Left lung (tissue), 10 donors: Measurements from ENCODE around the gene BANP. TPM values are rescaled to one million over a fixed set of nuclear protein-coding genes. Genes with fewer than 3 reads are reported as not detected.
A peak's percentile ranks its signal among the peaks of the same experiment; 100 is the strongest.

Source experiments
- ATAC-seq: fragments of 200-7000 bp; cut with Tn5 transposase; one replicate; pipeline ENCODE4 v1.9.1; 2020; ENCODE audit warnings: moderate library complexity
- DNase-seq, 4 donors: peaks; one replicate each; pipeline ENCODE4 v3.0.0-alpha.2; 2013 to 2020
- H3K27ac ChIP-seq, 2 donors: fragments of 200-600 bp; sonication (generic) in 1 of 2; one replicate each; pipeline versions ENCODE4 v1.5.0 to v1.8.0; 2020 to 2021
- H3K27me3 ChIP-seq, 2 donors: fragments of 200-600 bp; sonication (generic) in 1 of 2; one replicate each; pipeline versions ENCODE4 v1.5.0 to v1.8.0; 2020 to 2021
- H3K36me3 ChIP-seq, 2 donors: fragments of 200-600 bp; sonication (generic) in 1 of 2; one replicate each; pipeline versions ENCODE4 v1.5.0 to v1.8.0; 2020 to 2021
- H3K4me1 ChIP-seq, 2 donors: fragments of 200-600 bp; one replicate each; pipeline ENCODE4 v1.8.0; 2021
- H3K4me3 ChIP-seq, 2 donors: fragments of 200-600 bp; sonication (generic) in 1 of 2; one replicate each; pipeline versions ENCODE4 v1.5.0 to v1.8.0; 2020 to 2021; ENCODE audit warnings: mild to moderate bottlenecking in 1 of 2
- H3K9me3 ChIP-seq, 2 donors: fragments of 200-600 bp; sonication (generic) in 1 of 2; one replicate each; pipeline versions ENCODE4 v1.5.0 to v1.8.0; 2020 to 2021
- intact Hi-C, 2 donors: fragments of 100-400 bp; cut with DNase I; formaldehyde crosslinking; loops; one replicate each; pipeline versions ENCODE4 v1.11.2 to v1.14.2; 2022
- polyA plus RNA-seq, 6 donors: library from polyadenylated mRNA; unstranded; fragments of 120-200 nt; gene quantifications; one replicate each; pipeline ENCODE4 v1.2.1, GENCODE V29; 2013; ENCODE audit not compliant: insufficient read length in 6 of 6
- total RNA-seq, 2 donors: library from RNA; stranded (reverse); fragmentation: NEBNext Ultra II Directional; extraction: Animal tissue kit (Norgen Biotek cat#: 25700); gene quantifications; one replicate each; pipeline ENCODE4 v1.2.1, GENCODE V29; 2021
- TF ChIP-seq, protein P1 (sequence below), 2 donors: fragments of 200-600 bp; sonication (generic) in 1 of 2; IDR thresholded peaks; one replicate each; pipeline versions ENCODE4 v1.5.0 to v1.8.0; 2021; ENCODE audit warnings: antibody characterized with exemption in 2 of 2
- donor health status: DM: no; HTN: yes; CAD: no.
- donor health status: DM: no; HTN: no; CAD: no.

BANP gene
- total and polyA plus RNA-seq, 8 donors: 19.3 to 35.9 (median 23.8) TPM

DNA sequence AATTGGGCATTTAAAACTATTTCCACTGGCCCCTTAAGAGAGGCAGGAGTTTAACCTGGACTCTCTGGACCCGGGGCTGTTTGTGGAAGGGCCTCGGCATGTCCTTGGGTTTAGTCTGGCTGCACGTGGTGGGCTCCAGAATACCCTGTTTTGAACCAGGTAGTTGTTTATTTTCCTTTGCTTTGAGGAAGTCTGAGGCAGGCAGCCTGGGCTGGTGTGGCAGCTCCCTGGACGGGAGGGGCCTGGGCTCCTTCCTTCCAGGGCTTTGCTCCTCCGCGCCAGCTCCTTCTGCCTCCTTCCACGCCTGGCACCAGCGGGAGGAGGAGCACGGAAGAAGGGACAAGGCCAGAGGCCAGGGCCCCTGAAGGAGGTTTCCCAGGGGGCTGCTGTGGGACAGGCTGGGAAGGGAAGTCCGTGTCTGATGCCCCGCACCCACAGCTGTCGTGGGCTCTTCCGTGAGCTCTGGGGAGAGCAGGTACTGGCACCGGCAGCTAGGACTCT, 15.5 kb downstream of the BANP start:
- Histone ChIP-seq H3K27ac (peak overlapping the region; percentile 52 to 74), H3K4me3 (no peak overlapping the region), H3K36me3 (peaks cover 0 to 7% of the 10 kb centered on the region in 2 donors), H3K27me3 (no peaks in the 10 kb centered on the region), H3K9me3 (peaks cover 0 to 9% of the 10 kb centered on the region in 2 donors), H3K4me1 (peaks cover 11 to 44% of the 10 kb centered on the region in 2 donors)
- intact Hi-C loops: no loop called here
- peak in 1 of 4 donors; percentile 83 for DNase-seq
- peak; percentile 88 for ATAC-seq
- TF ChIP-seq, protein P1, sequence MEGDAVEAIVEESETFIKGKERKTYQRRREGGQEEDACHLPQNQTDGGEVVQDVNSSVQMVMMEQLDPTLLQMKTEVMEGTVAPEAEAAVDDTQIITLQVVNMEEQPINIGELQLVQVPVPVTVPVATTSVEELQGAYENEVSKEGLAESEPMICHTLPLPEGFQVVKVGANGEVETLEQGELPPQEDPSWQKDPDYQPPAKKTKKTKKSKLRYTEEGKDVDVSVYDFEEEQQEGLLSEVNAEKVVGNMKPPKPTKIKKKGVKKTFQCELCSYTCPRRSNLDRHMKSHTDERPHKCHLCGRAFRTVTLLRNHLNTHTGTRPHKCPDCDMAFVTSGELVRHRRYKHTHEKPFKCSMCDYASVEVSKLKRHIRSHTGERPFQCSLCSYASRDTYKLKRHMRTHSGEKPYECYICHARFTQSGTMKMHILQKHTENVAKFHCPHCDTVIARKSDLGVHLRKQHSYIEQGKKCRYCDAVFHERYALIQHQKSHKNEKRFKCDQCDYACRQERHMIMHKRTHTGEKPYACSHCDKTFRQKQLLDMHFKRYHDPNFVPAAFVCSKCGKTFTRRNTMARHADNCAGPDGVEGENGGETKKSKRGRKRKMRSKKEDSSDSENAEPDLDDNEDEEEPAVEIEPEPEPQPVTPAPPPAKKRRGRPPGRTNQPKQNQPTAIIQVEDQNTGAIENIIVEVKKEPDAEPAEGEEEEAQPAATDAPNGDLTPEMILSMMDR (IDR thresholded peaks at IDR 0.05): no peak

DNA sequence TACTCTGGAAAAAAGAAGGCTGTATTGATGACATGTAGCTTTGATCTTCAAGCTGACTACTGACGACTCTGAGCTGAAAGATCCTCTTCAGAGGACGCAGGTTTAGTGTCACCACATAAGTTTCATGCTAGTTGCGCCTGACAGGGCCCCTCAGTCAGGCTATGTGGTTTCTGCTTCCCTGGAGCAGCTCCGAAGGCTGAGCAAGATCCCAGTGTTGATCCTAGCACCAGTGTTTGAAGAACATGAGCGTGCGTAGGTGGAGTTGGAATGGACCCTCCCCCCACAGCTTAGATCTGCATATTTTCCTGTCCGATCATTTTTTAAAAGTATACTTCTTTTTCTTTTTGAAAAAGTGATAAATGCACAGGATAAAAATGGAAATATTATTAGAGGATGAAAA, 17.3 kb downstream of the BANP start:
- ATAC-seq: peak; percentile 21
- H3K27ac ChIP-seq: peak overlapping the region in 1 of 2 donors; percentile 19
- no peak overlapping the region for H3K4me3 ChIP-seq

DNA sequence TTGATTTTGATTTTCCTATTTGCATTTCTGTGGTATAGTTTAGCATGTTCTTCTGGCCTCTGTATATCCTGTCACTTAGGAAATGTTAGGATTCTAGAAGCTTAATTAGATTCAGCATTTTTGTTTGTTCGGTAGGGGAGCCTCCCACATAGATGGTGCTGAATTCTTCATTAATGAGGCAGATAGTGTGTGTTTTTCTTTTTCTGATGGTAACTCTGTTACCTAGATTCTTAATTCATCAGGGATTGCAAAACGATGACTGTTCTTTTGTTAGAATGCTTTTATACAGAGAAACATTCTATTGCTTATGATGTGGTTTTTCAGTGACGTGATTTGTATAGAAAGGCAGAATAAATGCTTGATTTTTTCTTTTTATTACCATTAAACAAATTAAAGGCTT, 19.0 kb downstream of the BANP start:
- H3K4me3 ChIP-seq: no peak overlapping the region
- TF ChIP-seq, protein P1 (IDR thresholded peaks at IDR 0.05): no peak
- intact Hi-C loops: no loop called here
- H3K27me3 ChIP-seq: no peaks in the 10 kb centered on the region
- H3K27ac ChIP-seq: no peak overlapping the region
- DNase-seq (no peak), ATAC-seq (no peak)
- H3K36me3 ChIP-seq: peaks cover 0 to 11% of the 10 kb centered on the region in 2 donors
- H3K4me1 ChIP-seq: peaks cover 11 to 19% of the 10 kb centered on the region in 2 donors
- H3K9me3 ChIP-seq: peaks cover 0 to 18% of the 10 kb centered on the region in 2 donors

More for the DNA sequence above, 17.3 kb downstream of the BANP start:
- peaks cover 11 to 32% of the 10 kb centered on the region in 2 donors for H3K4me1 ChIP-seq
- intact Hi-C loops: no loop called here
- DNase-seq: no peak
- peaks cover 0 to 7% of the 10 kb centered on the region in 2 donors for H3K36me3 ChIP-seq
- peaks cover 0 to 18% of the 10 kb centered on the region in 2 donors for H3K9me3 ChIP-seq
- TF ChIP-seq, protein P1 (IDR thresholded peaks at IDR 0.05): no peak
- no peaks in the 10 kb centered on the region for H3K27me3 ChIP-seq

DNA sequence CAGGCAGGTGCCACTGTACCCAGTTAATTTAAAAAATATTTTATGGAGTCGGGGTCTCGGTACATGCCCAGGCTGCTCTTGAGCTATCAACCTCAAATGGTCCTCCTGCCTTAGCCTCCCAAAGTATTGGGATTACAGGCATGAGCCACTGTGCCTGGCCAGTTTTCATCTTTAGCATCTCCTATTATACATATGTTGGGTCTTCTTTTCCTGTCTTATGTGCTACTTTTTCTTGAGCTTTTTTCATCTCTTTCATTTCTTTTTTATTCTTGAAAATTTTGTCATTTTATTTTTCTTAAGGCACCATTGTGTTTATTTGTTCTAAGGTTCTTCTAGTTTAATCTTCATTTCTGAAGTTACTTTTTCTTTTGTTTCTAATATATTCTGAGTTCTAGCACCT, 20.7 kb downstream of the BANP start:
- ATAC-seq (no peak), DNase-seq (no peak)
- Histone ChIP-seq H3K4me1 (peaks cover 3 to 6% of the 10 kb centered on the region in 2 donors), H3K9me3 (peaks cover 0 to 18% of the 10 kb centered on the region in 2 donors), H3K27ac (no peak overlapping the region), H3K36me3 (peaks cover 0 to 13% of the 10 kb centered on the region in 2 donors), H3K27me3 (no peaks in the 10 kb centered on the region), H3K4me3 (no peak overlapping the region)
- TF ChIP-seq, protein P1 (IDR thresholded peaks at IDR 0.05): no peak
- intact Hi-C loops: no loop called here

DNA sequence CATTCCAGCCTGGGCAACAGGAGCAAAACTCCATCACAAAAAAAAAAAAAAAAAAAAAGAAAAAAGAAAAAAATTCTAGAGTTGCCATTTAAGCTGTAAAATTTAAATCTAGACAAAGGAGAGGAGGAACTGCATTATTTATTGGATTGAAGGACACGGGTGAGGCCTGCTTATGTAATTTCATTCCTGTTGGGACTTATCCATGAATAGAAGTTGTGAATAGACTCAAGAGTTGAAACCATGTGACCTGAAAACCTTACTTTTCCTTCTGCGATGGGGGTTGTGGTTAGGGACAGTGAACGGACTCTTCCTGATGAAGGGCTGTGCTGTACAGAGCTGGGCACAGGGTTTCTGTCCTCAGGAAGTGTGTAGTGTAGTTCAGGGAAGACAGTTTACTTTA, 22.5 kb downstream of the BANP start:
- Histone ChIP-seq H3K4me3 (no peak overlapping the region), H3K27ac (no peak overlapping the region), H3K4me1 (no peaks in the 10 kb centered on the region), H3K27me3 (no peaks in the 10 kb centered on the region), H3K36me3 (peaks cover 0 to 25% of the 10 kb centered on the region in 2 donors), H3K9me3 (peaks cover 0 to 18% of the 10 kb centered on the region in 2 donors)
- intact Hi-C loops: no loop called here
- TF ChIP-seq, protein P1 (IDR thresholded peaks at IDR 0.05): no peak
- DNase-seq: no peak
- ATAC-seq: no peak
